HG03196 (cell line): ENCODE data around the gene CEP131.

Experiments used
- ATAC-seq: cut with Tn5 transposase; IDR thresholded peaks from one replicate; pipeline ENCODE4 v1.9.1; 2021; ENCODE audit not compliant: unreplicated experiment

CEP131 gene

DNA sequence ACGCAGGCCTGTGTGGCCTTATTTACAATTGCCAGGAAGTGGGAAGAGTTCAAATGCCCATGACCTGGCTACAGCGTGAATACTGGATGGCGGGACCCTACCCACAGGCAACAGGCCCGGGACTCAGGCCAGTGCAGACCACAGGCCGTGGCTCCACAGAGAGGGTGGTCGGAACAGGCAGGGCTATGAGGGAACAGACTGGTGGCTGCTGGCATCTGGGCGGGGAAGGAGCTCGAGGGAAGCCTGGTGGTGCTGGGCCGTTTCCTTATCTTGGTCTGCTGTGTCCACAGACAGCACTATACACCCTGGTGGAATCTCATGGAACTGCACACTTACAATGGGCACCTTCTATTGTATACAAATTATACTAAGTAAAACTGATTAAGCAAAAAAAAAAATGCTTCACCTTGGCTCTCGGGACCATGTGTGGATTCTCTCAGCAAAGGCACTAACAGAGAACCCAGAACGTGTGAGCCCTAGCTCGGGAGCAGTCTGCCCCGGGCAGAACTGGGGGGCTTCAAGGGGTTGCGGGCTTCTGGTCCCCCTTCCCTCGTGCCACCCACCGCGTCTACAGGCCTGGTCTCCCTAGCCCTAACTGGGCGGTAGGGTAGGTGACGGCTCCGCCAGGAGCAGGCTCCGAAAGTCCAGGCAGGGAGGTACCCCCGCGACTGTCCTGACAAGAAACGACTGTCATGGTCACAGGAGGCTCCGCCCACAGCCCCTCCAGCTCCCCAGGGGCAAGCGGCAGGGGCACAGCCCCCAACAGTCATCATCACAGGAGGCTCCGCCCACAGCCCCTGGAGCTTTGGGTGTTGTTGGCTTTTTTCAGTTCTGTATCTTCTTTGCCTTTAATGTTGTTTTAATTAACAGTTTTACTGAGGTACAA is 21.8 kb downstream of the CEP131 start:
- no peak for ATAC-seq

DNA sequence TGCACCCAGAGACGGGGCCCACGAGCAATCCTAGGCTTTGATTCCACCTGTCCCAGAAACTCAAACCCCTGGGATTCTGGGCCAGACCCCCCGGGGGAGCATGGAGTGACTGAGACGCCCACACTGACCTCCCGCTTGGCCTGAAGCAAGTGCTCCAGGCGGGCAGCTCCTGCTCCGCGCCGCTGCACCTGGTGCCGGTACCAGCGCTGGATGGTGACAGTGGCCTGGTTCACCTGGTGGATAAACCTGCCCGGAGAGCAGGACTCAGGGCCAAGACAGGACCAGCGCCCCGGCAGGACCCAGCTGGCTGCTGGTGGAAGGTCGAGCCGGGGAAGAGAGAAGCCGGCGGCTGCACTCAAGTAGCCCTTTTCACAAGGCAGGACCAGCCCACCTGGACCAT is 22.6 kb downstream of the CEP131 start:
- no peak for ATAC-seq

DNA sequence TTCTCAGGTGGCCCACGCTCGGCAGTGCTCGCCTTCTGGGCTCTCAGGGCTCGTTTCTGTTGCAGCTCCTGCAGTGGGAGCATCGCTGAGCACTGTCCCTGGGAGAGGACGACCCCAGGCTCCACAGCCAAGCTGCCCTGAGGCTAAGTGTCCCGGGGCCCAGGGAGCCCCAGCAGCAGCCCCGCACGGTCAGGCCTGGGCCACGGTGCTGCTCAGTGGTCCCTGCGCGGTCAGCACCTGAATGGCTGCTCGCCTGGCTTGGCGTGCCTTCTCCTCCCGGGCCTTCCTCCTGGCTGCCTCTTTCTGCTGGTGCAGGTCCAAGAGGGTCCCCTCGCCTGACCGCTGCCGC is 23.3 kb downstream of the CEP131 start:
- ATAC-seq, result no peak

DNA sequence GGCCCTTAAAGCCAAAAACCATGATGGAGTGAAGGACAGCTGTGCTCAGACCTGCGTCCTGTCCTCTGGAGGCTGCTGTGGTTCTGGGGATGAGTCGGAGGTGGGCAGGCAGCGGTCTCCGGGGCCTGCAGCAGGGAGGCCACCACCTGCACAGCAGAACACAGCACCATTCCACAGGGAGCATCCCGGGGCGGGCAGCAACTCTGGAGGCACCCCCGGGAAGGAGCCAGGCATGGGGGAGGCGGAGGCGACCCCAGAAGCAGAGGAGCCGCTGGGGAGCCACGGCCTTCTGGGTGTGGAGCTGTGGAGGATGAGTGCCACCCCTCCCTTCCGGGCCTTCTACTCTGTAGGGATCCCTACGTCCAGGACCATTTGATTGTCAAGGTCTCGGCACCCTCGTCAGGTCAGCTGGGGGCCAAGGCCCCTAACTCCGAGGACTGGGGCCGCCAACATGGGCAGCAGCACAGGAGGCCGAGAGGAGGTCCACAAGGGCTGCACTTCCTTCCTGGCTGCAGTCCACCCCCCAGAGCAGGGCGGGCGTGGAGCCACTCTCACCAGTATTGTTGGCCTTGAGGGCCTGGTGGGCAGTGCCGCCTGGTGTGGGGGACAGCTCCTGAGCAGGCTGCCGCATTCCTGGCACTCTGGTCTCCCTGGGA is 23.8 kb downstream of the CEP131 start:
- no peak for ATAC-seq

DNA sequence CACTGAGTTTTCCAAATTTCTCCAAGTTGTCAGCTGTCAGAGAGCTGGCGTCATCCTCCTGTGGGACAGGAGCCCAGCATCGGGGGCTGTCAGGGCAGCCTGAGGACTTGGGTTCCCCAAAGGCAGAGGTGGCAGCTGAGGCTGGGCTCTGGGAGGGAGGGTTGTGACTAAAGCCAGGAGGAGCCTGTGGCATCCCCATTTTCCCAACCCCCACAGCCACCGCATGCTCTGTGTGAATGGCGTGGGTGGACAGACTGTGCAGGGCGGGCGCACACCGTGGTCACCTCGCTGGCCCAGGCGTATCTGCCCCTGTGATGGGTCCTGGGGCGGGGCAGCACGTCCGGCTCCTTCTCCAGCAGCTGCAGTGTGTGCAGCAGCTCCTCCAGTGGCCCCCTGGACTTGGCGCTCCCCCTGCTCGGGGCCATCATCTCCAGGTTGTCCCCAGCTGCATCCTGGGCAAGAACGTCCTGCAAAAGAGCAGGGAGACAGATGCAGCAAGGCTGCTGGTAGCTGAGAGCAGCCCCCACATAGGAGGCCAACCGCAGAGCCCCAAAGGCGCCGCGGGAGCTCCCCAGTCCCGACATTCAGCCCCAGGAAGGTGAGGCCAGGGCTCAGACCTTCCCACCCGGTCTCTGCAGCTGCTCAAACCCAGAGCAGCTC is 24.8 kb downstream of the CEP131 start:
- no peak for ATAC-seq

DNA sequence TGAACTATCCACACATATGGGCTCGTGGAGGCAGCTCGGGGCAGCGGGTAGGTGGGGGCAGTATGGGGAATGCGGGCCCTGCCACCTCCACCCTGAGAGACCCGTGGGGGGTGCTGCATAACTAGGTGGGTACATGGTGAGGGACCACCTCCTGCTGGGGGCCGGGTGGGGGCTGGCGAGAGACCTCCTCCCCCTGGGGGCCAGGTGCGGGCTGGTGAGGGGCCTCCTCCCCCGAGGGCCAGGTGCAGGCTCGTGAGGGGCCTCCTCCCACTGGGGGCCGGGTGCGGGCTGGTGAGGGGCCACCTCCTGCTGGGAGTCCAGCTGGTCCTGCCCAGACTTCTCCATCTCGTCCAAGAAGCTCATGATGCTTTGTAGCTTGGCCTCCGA is 25.4 kb downstream of the CEP131 start:
- ATAC-seq, result no peak

DNA sequence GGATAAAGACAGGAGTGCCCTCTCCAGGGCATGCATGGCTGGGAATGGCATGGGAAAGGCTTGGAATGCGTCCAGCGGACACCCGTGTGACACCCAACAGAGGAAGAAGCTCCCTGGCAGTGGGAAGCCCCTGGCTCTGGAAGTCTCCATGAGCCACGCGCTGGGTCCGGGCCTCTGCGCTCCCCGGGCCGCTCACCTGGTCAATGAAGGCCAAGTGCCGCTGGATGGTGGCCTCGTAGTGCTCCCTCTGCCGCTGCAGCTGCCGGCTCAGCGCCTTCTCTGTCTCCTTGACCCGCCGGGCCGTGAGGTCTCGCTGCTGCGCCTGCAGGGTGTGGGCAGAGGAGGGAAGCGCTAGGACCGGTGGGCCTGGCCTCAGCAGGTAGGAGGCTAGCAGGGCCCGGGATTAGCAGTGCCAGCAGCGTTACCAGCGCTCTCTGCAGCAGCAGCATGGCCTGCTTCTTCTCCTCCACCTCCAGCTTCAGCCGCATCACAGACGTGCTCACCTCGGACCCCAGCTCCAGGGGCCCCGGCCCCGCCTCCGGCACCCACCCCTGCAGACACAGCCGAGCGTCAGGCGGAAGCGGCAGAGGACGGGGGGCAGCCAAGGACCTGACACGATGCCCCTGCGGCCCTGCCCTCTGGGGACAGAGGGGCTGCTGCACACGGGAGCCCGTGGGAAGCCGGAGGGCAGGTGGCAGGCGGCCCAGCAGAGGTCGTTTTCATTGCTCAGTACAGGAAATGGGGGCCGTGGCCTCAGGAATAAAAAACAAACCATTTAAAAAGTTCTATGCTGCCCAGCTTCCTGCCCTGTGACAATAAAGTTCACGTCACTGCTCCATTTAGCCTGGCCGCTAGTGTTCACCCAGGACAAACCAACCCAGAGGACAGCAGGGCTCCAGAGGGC is 26.0 kb downstream of the CEP131 start:
- ATAC-seq, result no peak

DNA sequence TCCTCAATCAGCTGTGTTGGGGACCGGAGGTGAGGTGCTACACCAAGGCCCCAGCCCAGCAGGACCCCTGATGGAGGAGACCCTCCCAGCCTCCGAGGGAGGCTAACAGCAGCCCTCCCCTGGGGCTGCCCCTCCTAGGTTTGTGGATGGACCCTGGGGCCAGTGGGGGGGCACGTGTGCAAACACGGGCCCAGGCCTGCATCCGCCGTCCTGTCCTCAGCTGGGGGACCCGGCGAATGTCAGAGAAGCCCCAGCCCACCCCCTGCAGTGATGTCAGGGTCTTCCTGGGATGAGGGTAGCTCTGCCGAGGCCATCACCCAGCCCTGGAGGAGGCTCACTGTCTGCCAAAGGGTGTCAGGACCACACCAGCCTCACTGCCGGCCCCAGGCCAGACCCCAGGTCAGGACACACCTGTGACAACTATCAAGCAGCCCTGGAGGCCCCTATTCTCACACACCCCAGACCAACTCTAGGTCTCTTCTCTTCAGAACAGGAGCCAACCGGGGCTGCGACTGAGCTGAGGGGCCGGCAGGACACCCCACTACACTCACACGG is 26.7 kb downstream of the CEP131 start:
- ATAC-seq, result no peak

DNA sequence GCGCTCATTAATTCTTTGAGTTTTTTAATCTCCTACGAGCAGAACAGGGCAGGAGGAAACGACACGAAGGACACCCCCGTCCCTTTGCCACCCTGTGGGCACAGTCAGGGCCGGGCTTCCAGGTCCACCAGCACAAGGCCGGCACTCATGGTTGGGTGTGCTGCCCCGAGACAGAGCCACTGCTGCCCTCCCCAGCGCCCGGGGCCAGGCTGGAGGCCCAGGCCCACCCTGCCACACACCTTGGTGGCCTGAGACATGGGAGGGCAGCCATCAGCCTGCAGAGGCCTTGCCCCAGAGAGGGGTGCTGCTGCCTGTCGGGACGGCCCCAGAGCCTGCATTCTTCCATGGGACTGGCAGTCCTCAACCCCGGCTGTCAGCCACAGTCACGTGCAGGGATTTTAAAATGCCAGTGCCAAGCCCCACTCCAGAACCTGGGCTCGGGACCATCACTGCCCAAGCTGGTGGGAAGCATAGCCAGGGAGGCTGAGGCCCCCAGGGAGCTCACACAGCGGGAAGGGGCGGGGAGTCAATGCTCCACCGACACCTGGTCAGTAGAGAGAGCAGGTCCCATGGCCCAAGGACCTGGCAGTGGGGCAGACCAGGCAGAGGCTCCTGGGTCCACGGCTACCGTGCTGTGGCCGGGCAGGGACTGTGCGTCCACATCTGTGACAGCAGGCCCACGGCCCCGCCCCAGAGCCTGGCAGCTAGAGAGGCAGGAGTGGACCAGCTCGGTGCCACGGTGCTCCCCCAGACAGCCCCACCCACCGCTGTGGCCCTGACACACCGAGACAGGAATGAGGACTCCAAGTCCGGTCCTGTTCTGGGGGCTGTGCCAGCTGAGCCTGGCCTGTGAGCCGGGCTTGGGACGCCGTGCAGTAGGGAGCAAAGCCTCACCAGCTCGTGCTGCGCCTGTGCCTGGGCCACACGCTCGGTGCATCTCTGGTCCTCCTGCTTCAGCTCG is 27.5 kb downstream of the CEP131 start:
- ATAC-seq, result no peak

DNA sequence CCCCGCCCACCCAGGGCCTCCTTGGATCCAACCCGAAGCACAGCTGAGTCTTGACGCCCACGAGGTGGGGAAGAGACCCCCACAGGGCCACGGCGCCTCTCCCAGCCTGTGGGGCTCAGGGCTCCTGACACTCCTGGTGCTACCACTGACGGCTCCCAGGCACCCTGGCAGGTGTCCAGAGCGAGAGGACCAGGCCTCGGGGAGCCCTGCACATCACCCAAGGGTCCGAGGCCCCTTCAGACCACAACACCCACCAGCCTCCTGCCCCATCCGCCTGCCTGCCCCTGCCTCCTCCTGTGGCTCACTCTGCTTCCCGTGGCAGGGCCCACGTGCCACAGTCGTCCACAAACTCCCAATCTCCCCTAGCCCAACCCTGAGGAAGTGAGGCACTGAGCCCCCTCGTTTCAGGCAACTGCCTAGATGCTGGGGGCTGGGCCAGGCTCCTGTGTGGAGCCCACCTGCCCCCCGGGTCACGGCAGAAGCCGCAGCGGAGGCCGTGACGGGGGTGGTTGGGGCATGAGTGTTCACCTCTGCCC is 28.5 kb downstream of the CEP131 start:
- no peak for ATAC-seq

DNA sequence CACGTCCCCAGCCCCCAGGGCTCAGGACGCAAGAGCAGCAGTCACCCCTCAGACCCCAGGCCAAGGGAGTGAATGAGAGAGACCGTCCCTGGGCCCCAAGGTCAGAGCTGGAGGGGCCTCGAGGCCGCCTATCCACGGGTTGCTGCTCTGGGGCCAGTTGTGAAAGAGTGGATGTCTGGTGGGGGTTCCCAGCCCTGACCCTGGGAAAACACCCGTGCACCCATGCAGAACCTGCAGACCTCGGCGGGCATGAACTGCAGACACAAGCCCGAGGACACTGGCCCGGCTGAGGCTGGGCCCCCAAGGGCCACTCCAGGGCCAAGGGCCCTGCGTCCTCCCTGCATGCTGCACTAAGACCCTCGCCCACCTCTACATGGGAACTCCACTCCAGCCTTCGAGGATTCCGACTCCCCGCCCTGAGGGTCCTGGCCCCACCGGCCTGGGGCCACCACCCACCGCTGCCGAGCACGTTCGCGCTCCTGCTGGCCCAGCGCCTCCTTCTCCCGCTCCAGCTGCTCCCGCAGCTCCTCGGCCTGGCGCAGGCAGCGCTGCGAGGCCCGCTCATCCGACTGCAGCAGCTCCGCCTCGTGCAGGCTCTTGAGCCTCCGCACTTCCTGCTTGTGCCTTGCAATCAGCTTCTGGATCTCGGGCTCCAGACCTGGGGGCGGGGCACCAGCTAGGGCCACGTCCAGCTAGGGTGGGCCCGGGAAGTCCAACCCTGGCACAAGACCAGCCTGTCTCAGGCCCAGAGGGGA is 29.1 kb downstream of the CEP131 start:
- no peak for ATAC-seq

DNA sequence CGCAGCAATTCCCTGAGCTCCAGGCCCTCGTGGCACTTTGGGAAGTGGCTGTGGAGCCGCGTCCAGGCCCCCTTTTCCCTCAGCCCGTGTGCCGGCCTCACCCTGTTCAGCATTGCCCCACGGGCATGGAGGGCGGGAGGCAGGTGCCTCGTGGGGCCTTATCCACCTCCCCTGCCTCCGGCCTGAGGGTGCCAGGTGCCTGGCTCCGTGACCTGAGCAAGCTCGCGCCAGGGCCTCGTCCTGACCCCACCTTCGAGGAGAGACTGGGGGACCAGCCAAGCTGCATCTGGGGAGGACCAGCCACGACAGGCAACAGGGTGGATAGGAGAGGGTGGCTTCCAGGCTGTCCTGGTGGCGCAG is 29.7 kb downstream of the CEP131 start:
- ATAC-seq, result no peak

DNA sequence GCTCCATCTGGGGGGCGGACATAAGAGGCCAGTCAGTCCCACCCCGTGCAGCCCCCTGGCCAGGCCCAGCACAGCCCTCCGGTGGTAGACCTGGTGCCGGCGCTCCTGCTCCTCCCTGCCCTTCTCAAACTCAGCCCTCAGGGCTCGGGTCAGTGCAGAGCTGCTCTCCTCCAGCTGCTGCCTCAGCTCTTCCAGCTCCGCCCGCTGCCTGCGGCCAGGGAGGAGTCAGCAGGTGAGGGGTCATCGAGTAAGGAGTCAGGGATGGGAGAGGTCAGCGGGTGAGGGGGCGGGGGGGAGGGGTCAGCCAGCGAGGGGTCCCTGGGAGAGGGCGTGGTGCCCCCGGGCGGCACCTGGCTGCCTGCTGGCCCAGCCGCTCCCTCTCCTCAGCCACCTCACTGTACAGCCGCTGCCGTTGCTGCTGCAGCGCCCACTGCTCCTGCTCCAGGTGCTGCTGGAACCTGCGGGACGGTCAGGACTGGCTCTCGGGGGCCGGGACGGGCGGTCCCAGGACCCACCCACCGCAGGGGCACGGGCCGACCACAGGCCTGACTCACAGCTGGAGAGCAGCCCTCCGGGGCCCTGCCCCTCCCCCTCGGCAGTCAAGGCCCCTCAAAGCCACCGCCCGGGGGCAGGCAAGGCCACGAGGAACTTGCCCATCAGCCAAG is 30.2 kb downstream of the CEP131 start:
- ATAC-seq, result no peak

DNA sequence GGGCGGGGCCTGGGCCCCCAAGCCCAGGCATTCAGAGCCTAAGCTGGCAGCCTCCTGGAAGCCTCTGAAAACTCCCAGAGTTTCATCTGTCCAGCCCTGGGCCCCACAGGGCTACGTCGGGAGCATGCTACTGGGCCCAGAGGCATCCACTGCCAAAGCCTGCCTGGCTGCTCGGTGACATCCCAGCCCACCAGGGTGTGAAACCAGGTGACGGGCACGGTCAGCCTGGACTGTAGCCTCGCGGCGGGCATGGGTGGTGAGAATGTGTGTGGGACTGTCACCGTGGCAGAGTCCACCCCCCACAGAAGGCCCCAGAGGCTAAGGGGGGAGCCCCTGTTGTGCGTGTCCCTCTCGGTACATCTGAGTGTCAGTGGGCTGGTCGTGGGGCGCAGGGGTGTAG is 31.1 kb downstream of the CEP131 start:
- no peak for ATAC-seq

DNA sequence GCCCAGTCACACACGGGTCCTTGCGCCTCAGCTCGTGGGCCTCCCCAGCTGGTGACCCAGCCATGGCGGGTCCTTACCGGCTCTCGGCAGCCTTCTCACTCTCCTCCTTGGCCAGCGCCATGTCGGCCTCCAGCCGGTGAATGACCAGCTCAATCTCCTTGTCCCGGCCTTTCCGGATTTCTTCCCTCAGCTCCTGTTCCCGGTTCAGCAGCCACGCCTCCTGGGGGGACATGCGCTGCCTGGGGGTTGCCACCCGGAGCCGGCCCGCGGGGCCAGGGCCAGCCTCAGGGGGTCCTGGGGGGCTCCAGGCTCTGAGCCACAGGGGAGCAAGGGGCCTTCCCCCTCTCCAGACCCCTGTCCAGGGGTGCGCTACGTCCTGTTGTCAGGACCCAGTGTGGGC is 31.6 kb downstream of the CEP131 start:
- no peak for ATAC-seq

DNA sequence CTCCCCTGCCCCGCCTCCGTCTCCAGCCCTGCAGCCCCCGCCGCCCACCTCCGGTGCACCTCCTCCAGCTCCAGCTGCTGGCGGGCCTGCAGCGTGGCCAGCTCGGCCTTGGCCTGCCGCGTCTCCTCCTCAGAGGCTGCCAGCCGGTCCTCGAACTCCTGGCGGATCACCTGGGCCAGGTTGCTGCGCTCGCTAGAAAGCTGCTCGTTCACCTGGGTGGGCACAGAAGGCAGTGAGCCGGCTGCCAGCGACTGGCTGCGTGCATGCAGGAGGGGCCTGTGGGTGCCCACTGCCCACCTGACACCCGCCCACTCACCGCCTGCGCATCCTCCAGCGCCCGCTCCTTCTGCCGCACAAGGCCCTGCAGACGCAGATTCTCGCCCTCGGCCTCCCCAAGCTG is 32.2 kb downstream of the CEP131 start:
- ATAC-seq, result no peak

DNA sequence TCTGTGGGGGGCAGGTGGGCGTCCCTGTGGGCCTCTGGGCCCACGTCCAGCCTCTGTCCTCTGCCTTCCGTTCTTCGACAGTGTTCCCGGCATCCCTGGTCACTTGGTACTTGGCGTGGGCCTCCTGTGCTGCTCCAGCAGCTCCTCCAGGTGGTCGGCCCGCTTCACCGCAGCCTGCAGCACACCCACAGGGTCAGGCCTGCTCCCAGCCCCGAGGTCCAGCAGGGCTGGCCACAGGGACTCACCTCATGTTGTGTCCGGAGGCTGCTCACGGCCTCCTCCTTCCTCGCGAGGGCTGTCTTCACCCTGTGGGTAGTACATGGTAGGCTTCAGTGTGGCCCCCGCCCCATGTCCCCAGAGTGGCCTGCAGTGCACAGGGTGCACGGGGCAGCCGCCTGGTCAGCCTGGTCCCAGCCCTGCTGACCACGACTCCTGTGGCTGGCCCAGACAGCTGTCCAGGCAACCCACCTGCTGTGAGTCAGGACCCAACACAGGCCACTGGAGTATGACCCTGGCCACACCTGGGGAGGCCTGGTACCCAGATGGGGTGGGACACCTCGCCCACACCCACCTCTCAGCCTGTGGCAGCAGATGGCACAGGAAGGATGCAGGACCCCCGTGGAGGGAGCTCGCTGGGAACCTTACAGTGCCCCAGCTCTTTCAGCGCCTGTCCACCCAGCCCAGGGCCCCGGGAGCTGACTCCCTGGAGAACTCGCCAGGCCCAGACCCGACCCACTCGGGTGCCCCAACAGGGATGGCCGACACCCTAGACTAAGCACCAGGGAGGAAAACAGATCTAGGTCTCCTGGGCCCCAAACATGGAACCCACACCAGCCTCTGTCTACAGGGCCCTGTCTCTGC is 32.9 kb downstream of the CEP131 start:
- ATAC-seq, result no peak
